ENCODE results near the gene TBC1D21.

Gene TBC1D21

DNA sequence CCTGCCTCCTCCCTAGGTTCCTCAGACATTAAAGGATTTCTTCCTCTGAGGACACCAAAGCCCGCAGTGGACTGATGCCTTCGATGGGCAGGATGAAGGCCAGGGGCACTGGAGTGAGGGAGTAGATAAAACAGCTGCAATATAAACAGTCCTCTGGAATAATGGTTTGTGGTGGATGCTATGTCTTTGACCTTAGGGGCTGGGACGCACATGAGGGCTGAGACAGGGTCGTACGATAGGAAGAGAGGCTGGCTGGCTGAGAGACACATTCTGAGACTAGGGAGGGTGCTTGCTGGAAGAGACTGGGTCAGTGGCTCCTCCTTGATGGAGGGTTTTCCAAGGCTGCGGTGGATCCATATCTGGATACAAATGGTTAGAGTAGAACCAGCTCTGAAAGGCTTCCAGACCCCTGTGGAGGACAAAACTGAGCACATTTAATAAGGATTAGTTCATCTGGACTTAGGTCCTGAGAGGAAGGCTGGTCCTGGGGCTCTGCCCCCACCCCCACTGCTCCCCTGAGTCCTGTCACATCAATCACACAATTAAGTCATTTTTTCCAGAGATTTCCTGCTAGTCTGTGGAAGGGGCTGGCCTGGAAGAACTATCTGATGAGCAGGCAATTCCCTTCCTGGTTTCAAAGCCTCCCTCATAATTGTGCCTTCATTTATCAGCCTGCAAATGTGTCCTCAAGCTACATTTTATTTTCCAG, 15.8 kb downstream of the TBC1D21 start:
- no peak overlapping the region for H3K27ac ChIP-seq
- TF ChIP-seq, protein P1, sequence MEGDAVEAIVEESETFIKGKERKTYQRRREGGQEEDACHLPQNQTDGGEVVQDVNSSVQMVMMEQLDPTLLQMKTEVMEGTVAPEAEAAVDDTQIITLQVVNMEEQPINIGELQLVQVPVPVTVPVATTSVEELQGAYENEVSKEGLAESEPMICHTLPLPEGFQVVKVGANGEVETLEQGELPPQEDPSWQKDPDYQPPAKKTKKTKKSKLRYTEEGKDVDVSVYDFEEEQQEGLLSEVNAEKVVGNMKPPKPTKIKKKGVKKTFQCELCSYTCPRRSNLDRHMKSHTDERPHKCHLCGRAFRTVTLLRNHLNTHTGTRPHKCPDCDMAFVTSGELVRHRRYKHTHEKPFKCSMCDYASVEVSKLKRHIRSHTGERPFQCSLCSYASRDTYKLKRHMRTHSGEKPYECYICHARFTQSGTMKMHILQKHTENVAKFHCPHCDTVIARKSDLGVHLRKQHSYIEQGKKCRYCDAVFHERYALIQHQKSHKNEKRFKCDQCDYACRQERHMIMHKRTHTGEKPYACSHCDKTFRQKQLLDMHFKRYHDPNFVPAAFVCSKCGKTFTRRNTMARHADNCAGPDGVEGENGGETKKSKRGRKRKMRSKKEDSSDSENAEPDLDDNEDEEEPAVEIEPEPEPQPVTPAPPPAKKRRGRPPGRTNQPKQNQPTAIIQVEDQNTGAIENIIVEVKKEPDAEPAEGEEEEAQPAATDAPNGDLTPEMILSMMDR (conservative IDR thresholded peaks at IDR 0.05): no peak

DNA sequence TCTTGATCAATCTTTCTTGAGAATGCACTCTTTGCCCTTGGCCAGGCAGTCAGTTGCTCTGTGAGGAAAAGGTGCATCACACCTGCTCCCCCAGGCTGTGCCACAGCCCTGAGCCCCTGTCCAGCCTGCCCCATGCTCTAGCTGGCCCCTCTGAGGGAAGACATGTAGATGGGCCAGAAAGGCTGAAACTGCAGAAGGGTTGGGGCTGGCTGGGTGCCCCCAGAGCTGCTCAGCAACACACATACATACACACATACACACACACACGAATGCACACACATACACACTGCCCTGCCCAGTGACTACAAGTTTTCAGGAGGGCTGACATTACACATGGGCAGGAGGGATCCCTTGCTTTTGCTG, 16.4 kb downstream of the TBC1D21 start:
- no peak overlapping the region for H3K27ac ChIP-seq
- TF ChIP-seq, protein P1 (conservative IDR thresholded peaks at IDR 0.05): no peak

- TF ChIP-seq, protein P1 (conservative IDR thresholded peaks at IDR 0.05): no peak
- H3K27ac ChIP-seq: no peak overlapping the region
Measured at GRCh38 chr15:73891328-73892315, 18.3 kb downstream of the TBC1D21 start.

- H3K27ac ChIP-seq: no peak overlapping the region
- TF ChIP-seq, protein P1 (conservative IDR thresholded peaks at IDR 0.05): no peak
Measured at GRCh38 chr15:73892446-73893226, 19.3 kb downstream of the TBC1D21 start.

- TF ChIP-seq, protein P1 (conservative IDR thresholded peaks at IDR 0.05): no peak
Measured at GRCh38 chr15:73894133-73894814, 20.9 kb downstream of the TBC1D21 start.

DNA sequence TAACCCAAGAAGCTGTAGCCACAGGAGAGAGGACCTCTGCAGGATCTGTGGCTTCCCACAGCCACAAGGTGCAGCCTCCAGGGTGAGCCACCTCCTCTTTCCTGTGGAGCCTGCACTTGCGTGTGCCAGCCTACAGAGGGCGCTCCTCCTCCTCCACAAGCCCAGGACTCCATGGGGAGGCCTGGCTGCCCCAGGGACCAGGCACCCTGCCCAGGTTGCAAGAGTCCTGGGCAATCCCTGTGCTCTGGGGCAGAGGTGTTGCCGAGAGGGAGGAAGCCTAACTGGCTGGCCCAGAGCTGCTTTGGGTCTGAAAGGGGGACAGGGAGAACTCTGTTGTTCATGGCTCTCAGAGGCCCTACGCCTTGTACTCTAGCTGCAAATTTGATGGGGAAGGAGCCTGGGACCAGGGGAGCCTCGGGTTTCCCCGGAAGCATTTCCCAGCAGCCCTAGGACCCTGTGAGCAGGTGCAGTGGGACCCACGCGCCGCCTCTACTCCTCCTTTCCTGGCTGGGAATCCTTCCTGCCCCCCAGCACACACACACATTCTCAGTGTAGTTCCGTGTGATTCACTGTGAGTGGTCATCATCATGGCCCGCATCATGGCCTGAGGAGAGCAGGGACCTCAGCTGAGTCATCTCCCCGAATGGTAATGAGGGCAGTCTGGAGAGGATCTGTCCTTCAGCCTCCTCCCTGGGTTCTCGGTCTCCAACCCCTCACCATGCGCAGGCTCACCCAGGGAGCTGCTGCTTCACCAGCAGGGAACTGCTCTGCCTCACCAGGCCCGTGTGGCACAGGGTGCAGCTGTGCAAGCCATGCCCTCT, 24.3 kb downstream of the TBC1D21 start:
- TF ChIP-seq, protein P1 (conservative IDR thresholded peaks at IDR 0.05): peak; percentile 89
- no peak overlapping the region for H3K27ac ChIP-seq

More at GRCh38 chr15:73894133-73894814, 20.9 kb downstream of the TBC1D21 start:
- no peak overlapping the region for H3K27ac ChIP-seq

Measured in VCaP (cell line).